ENCODE measurements around the gene ATP5PD. TPM values are rescaled to one million over a fixed set of nuclear protein-coding genes. Genes with fewer than 3 reads are reported as not detected.

ATP5PD gene
- total and polyA plus RNA-seq, 2 of the 13 experiments (the other 11 are each of a cell fraction or from before 2014, with no cell fraction given) = 158 to 428 TPM

GRCh38 chr17:75090871-75091854 is 44.4 kb upstream of the ATP5PD start (continued):
- TF ChIP-seq ZNF639 (CRISPR knock-in tag; conservative IDR thresholded peaks at IDR 0.05) = no peak; the same call in 1 of the 2 replicates
- TF ChIP-seq TAF1 (CRISPR knock-in tag; IDR thresholded peaks at IDR 0.05) = 0 out of 2 replicates have a peak, but pooled peaks have one; percentile 19
- TF ChIP-seq ARID5B (CRISPR knock-in tag; IDR thresholded peaks at IDR 0.05) = peak; percentile 92
- TF ChIP-seq HDAC1 (CRISPR knock-in tag; IDR thresholded peaks at IDR 0.05) = peak; percentile 61
- TF ChIP-seq MIER3 (CRISPR knock-in tag; IDR thresholded peaks at IDR 0.05; ENCODE audit: borderline replicate concordance) = peak; percentile 68; the same call in 1 of the 2 replicates
- TF ChIP-seq SOX6 (IDR thresholded peaks at IDR 0.05) = no peak
- peak; percentile 1; the same call in 1 of the 2 replicates for TF ChIP-seq SOX6 (CRISPR knock-in tag; IDR thresholded peaks at IDR 0.05)
- TF ChIP-seq FOXC1 (CRISPR knock-in tag; IDR thresholded peaks at IDR 0.05; ENCODE audit: borderline replicate concordance) = peak; percentile 47; the same call in 1 of the 2 replicates
- TF ChIP-seq RFX5 (IDR thresholded peaks at IDR 0.05; ENCODE audit: low read depth, low read length) = 0 out of 2 replicates have a peak, but pooled peaks have one; percentile 11
- TF ChIP-seq ZNF563 (CRISPR knock-in tag; IDR thresholded peaks at IDR 0.05) = 0 out of 2 replicates have a peak, but pooled peaks have one; percentile 57
- TF ChIP-seq ZFP91 (CRISPR knock-in tag; IDR thresholded peaks at IDR 0.05; ENCODE audit: borderline replicate concordance) = peak; percentile 88
- TF ChIP-seq CREBL2 (CRISPR knock-in tag; IDR thresholded peaks at IDR 0.05; ENCODE audit: borderline replicate concordance) = no peak
- peak; percentile 68 for TF ChIP-seq ATF2 (CRISPR knock-in tag; IDR thresholded peaks at IDR 0.05)
- no peak for TF ChIP-seq ZNF7 (CRISPR knock-in tag; IDR thresholded peaks at IDR 0.05)
- TF ChIP-seq ARID3A (IDR thresholded peaks at IDR 0.05; ENCODE audit: low read depth, low read length) = no peak
- TF ChIP-seq ZNF230 (CRISPR knock-in tag; IDR thresholded peaks at IDR 0.05) = 0 out of 2 replicates have a peak, but pooled peaks have one; percentile 50
- TF ChIP-seq SIN3B (IDR thresholded peaks at IDR 0.05; ENCODE audit: low read length) = no peak
- TF ChIP-seq ZNF333 (CRISPR knock-in tag; IDR thresholded peaks at IDR 0.05; ENCODE audit: borderline replicate concordance) = 0 out of 2 replicates have a peak, but pooled peaks have one; percentile 27
